ENCODE measurements around the gene GUK1.

GUK1 gene

GRCh38 chr1:228136901-228137300 is 3.2 kb upstream of the GUK1 start:
- FAIRE-seq, result no peak

GRCh38 chr1:228139406-228139930 is 611 bp upstream of the GUK1 start:
- FAIRE-seq, result no peak

DNA sequence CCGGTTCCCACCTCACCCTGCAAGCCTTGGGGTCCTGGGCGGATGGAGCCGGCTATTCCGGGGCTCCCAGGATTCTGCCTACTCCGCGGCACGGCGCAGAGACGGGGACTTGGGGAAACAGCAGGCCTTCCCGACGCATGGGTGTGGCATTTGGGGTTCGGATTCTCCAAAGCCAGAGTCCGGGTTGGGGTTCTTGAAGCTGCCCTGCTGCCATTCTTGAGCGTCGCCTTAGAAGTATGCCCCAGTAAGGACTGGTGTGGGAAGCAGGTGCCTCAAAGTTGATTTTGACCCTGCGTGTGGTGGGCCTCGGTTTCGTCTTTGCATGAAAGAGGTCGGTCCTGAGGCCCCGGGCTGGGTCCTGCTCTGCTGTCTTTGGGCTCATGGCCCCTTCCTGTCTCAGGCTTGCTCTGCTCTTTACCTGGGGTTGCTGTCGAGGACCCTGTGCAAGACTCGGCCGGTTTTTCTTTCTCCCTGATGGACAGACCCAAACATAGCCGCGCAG is 696 bp downstream of the GUK1 start:
- FAIRE-seq, result no peak

DNA sequence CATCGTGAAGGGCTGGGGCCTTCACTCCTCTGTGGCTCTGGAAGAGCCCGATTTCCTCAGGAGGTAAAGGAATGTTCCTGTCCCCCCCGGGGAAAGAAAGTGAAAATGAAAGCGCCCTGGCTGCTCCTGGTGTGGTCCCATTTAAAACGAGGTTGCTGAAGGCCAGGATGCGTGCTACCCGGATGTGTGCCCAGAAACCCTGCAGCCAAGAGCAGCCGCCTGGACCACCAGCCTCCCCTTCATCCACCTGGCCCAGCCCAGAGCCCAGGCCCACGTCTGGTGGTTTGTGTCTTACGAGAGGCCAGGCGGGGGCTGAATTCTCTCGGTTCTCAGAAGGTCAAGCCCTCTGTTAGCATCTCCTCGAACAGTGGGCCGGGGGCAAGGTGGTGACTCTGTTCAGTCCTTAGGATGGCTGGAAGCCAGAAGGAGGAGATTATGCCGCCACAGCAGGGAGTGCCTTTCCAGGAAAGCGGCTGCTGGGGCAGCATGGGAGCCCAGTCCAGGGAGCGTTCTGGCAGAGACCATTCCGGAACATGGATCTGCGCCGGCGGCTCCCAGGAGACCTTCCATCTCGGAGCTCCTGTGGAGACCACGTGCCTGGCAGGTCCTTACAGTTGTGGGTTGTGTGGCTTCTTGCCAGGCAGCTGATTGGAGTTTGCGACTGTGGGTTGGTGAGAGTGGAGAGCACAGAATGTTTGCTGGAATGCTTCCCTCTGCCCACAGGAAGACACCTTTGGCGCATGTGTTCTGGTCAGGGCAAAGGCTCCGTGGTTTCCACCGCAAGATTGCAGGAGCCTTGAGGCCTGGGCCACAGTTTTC is 1.4 kb downstream of the GUK1 start:
- no peak for FAIRE-seq

GRCh38 chr1:228142155-228142691 is 2.1 kb downstream of the GUK1 start:
- FAIRE-seq, result no peak

GRCh38 chr1:228142701-228143136 is 2.6 kb downstream of the GUK1 start:
- no peak for FAIRE-seq

GRCh38 chr1:228143480-228144192 is 3.6 kb downstream of the GUK1 start:
- no peak for FAIRE-seq

DNA sequence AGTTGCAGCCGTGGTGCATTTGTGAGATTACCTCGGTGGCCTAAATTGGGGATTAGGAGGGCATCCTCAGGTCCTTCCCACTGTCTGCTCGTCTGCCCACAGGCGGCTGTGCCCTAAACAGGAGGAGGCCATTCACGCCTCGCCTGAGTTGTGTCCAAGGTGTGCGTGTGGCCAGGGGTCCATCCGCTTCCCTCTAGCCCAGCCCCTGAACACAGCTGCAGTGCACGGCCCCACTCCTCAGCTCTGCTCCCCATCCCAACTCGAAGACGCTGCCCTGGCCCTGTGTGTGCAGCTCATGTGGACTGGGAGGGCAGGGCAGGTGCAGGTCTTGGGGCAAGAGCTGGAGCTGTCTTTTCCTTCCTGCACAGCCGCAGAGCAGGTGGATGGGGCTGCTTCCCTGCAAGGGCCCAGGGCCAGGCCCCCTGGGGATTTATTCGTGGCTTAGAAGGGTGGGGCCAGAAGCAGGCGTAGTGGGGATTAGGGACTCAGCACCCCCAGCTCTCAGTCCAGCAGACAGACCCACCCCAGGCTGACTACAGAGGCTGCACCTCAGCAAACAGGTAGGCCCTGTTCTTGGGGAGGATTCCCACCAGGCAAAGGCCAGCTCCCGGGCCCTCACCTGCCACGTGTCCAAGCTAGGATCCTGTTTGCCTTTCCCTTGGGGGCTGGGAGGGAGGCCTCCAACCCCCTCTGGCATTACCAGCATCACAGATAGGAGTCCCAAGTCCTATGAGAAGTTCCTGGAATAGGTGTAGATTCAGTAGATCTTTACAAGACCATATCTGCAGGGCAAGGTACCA is 4.3 kb downstream of the GUK1 start:
- no peak for FAIRE-seq

GRCh38 chr1:228144993-228145343 is 4.9 kb downstream of the GUK1 start:
- FAIRE-seq, result no peak

DNA sequence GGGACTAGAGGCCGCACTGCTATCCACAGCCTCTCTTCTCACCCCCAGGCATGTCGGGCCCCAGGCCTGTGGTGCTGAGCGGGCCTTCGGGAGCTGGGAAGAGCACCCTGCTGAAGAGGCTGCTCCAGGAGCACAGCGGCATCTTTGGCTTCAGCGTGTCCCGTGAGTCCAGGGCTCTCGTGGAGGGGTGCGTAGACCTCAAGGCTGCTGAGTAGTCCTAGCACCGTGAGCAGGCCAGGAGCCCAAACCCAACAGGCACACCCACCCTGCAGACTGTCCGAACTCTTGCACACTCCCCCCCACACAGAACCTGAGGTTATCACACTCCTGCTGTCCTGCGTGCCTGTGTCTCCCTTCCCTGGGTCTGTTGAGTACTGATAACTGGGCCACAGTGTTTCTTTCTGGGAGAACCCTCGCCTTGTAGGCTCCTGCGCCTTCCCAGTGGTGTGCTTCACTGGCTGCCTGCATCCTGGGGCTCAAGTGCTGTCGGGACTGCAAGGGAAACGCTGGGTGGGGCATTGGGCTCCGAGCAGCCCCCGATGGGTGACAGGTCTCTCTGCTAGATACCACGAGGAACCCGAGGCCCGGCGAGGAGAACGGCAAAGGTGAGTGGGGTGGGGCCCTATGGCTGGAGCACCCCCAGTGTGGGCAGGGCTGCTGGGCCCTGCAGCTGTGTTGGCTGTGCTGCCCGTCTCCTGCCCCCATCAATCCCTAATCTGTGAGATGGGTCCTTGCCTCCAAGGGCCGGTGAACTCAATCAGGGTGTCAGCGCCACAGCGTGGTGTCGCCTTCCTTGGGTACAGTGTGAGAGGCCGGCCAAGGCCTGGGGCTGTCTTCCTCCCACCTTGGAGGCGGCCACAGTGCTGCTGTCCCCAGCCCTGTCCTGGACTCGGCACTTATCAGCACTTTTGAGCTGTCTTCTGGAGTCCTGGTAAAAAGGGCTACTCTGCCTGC is 5.7 kb downstream of the GUK1 start:
- FAIRE-seq, result no peak

- no peak for FAIRE-seq
Measured at GRCh38 chr1:228146417-228147150, 6.5 kb downstream of the GUK1 start.

GRCh38 chr1:228147151-228147693 is 7.1 kb downstream of the GUK1 start:
- no peak for FAIRE-seq

DNA sequence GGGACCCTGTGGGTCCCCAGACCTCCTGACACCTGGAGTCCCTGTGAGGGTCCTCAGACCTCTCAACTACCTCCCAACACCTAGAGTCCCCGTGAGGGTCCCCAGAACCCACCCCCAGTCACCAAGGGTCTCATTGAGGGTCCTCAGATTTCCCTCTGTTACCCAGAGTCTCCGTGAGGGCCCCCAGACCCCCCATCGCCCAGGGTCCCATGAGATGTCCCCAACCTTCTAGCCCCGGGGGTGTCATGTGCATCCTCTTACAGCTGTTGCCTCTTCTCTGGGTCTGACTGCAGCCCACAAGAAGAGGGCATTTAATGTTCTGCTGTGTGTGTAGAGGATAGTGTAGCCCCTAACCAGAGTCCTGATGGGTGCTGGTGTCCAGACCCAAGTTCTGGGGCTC is 7.7 kb downstream of the GUK1 start:
- no peak for FAIRE-seq

- no peak for FAIRE-seq
Measured at GRCh38 chr1:228148196-228148861, 8.2 kb downstream of the GUK1 start.

- FAIRE-seq, result no peak
Measured at GRCh38 chr1:228148935-228149405, 8.9 kb downstream of the GUK1 start.

GRCh38 chr1:228149406-228150119 is 9.5 kb downstream of the GUK1 start, which contains the start of gene GJC2:
Gene GJC2 (plus strand): TSS chr1:228149930. CDS start chr1:228157759, 7,829 bp downstream.
- FAIRE-seq, result no peak

DNA sequence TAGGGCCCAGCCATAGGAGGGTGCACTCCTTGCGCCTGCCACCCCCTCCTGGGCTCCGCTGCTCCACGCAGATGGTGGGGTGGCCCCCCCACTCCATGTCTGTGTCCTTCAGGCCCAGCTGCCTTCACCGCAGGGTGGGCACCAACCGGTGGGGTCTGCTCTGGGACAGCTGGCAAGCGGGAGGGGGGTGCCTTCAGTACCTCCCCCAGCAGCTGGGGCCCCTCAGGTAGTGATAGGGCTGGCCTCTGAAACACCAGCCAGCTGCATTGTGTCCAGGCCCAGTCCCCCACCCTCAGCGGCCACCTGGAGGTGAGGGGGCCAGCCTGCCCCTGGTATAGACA is 10.0 kb downstream of the GUK1 start:
- no peak for FAIRE-seq

- no peak for FAIRE-seq
Measured at GRCh38 chr1:228150461-228151179, 10.5 kb downstream of the GUK1 start.
